ENCODE results near the gene FBXW5.

The FBXW5 gene

DNA sequence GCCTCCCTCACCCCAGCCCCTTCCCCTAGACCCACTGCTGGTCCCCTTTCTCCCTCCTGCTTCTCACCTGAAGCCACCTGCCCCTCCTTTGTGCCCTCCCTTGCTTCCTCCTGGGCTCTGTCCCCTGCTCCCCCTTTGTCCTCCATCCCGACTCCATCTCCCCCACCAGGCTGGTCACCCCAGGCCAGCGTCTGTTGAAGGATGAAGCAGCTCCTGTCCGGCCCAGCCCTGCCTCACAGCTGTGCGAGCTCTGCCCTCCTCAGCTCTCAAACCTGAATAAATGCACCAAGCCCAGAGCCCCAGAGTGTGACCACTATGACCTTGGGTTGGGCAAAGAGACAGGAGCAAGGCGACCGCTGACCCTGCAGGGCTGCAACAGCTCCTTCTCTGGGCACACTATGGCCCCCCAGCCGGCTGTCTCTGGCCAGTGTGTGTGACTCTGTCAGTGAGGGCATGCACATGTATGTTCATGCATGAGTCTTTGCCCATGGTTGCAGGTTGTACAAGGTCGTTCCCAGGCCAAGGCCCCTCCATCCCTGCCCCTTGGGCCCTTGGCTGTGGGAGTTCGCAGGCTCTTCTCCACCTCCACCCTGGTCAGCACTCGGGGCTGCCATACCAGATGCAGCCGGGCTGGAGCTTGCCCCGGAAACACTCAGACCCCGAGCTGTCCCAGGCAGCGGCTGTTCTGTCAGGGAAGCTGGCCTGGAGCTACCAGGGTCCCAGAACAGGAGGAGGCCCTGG is 10.8 kb upstream of the FBXW5 start:
- no peak for ATAC-seq (ENCODE audit: low read depth)
- no peaks in the 10 kb centered on the region for H3K9me3 ChIP-seq (ENCODE audit: severe bottlenecking)
- TF ChIP-seq CTCF (IDR thresholded peaks at IDR 0.05; ENCODE audit: poor library complexity, severe bottlenecking): no peak
- no peak overlapping the region for H3K4me3 ChIP-seq (ENCODE audit: severe bottlenecking)
- no peak for DNase-seq (ENCODE audit: low spot score)
- no peaks in the 10 kb centered on the region for H3K36me3 ChIP-seq (ENCODE audit: low read depth)
- H3K27me3 ChIP-seq (ENCODE audit: insufficient read depth, poor library complexity, severe bottlenecking): no peaks in the 10 kb centered on the region
- H3K27ac ChIP-seq (ENCODE audit: poor library complexity, severe bottlenecking): no peak overlapping the region
- H3K4me1 ChIP-seq (ENCODE audit: insufficient read depth, poor library complexity, severe bottlenecking): no peaks in the 10 kb centered on the region

GRCh38 chr9:136954270-136955083 is 9.9 kb upstream of the FBXW5 start:
- no peak overlapping the region for H3K4me3 ChIP-seq (ENCODE audit: severe bottlenecking)
- ATAC-seq (ENCODE audit: low read depth) (no peak), DNase-seq (ENCODE audit: low spot score) (no peak)
- no peak overlapping the region for H3K27ac ChIP-seq (ENCODE audit: poor library complexity, severe bottlenecking)
- no peak for TF ChIP-seq CTCF (IDR thresholded peaks at IDR 0.05; ENCODE audit: poor library complexity, severe bottlenecking)
- H3K27me3 ChIP-seq (ENCODE audit: insufficient read depth, poor library complexity, severe bottlenecking): no peaks in the 10 kb centered on the region
- no peaks in the 10 kb centered on the region for H3K9me3 ChIP-seq (ENCODE audit: severe bottlenecking)
- H3K4me1 ChIP-seq (ENCODE audit: insufficient read depth, poor library complexity, severe bottlenecking): no peaks in the 10 kb centered on the region
- no peaks in the 10 kb centered on the region for H3K36me3 ChIP-seq (ENCODE audit: low read depth)

GRCh38 chr9:136953771-136954269 is 9.3 kb upstream of the FBXW5 start:
- ATAC-seq (ENCODE audit: low read depth) (no peak), DNase-seq (ENCODE audit: low spot score) (no peak)
- H3K9me3 ChIP-seq (ENCODE audit: severe bottlenecking): no peaks in the 10 kb centered on the region
- no peaks in the 10 kb centered on the region for H3K4me1 ChIP-seq (ENCODE audit: insufficient read depth, poor library complexity, severe bottlenecking)
- H3K27ac ChIP-seq (ENCODE audit: poor library complexity, severe bottlenecking): no peak overlapping the region
- no peaks in the 10 kb centered on the region for H3K36me3 ChIP-seq (ENCODE audit: low read depth)
- no peak overlapping the region for H3K4me3 ChIP-seq (ENCODE audit: severe bottlenecking)
- no peak for TF ChIP-seq CTCF (IDR thresholded peaks at IDR 0.05; ENCODE audit: poor library complexity, severe bottlenecking)
- H3K27me3 ChIP-seq (ENCODE audit: insufficient read depth, poor library complexity, severe bottlenecking): no peaks in the 10 kb centered on the region

- ATAC-seq (ENCODE audit: low read depth): no peak
- Histone ChIP-seq H3K4me3 (ENCODE audit: severe bottlenecking) (no peak overlapping the region), H3K27ac (ENCODE audit: poor library complexity, severe bottlenecking) (no peak overlapping the region), H3K27me3 (ENCODE audit: insufficient read depth, poor library complexity, severe bottlenecking) (no peaks in the 10 kb centered on the region), H3K9me3 (ENCODE audit: severe bottlenecking) (no peaks in the 10 kb centered on the region), H3K36me3 (ENCODE audit: low read depth) (no peaks in the 10 kb centered on the region), H3K4me1 (ENCODE audit: insufficient read depth, poor library complexity, severe bottlenecking) (peaks cover 3% of the 10 kb centered on the region)
- no peak for TF ChIP-seq CTCF (IDR thresholded peaks at IDR 0.05; ENCODE audit: poor library complexity, severe bottlenecking)
- DNase-seq (ENCODE audit: low spot score): no peak
Measured at GRCh38 chr9:136952876-136953770, 8.6 kb upstream of the FBXW5 start.

Measured in RWPE2 (cell line).